ENCODE results near the gene APEX2.

- TF ChIP-seq CTCF (IDR thresholded peaks at IDR 0.05; ENCODE audit: borderline replicate concordance, extremely low read depth, low read length, poor library complexity, severe bottlenecking): no peak
- TF ChIP-seq EZH2 (IDR thresholded peaks at IDR 0.05; ENCODE audit: borderline replicate concordance, low read depth, low read length, severe bottlenecking): no peak
These were observed 30.4 kb downstream of the APEX2 start, which contains the start of gene ALAS2 for GRCh38 chrX:55030271-55031205.

Measured in DND-41 (cell line).